Measurements from ENCODE around the gene CTNNBL1. TPM values are rescaled to one million over a fixed set of nuclear protein-coding genes. Genes with fewer than 3 reads are reported as not detected.
"Not testable (repeated sequence)": the region's sequence is repeated elsewhere in the genome, so short reads cannot be mapped to it uniquely, and the experiment has no call there.

Gene CTNNBL1
- total and polyA plus RNA-seq, 8 donors: 36.0 to 63.6 (median 50.1) TPM

DNA sequence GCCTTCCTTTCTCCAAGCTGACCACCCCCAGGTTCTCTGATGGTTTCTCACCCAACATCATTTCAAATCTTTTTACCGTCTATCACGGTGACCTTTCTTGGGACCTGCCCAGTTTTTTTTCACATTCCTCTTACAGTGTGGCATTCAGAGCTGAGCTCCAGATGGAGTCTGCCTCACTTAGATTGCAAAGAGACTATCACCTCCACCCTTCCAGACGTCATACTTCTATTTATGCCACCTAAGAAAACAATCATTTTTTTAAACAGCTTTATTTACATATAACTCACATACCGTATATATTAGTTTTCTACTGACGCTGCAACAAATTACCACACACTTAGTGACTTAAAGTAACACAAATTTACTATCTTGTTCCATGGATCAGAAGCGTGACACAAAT lies 32.3 kb upstream of the CTNNBL1 start:
- Histone ChIP-seq H3K27ac (no peak overlapping the region), H3K4me3 (no peak overlapping the region), H3K27me3 (no peaks in the 10 kb centered on the region), H3K36me3 (no peaks in the 10 kb centered on the region), H3K9me3 (no peaks in the 10 kb centered on the region), H3K4me1 (no peaks in the 10 kb centered on the region)
- no peak for ATAC-seq
- DNase-seq: no peak
- intact Hi-C loops (cut with DNase I): no loop called here
- TF ChIP-seq, protein P1, sequence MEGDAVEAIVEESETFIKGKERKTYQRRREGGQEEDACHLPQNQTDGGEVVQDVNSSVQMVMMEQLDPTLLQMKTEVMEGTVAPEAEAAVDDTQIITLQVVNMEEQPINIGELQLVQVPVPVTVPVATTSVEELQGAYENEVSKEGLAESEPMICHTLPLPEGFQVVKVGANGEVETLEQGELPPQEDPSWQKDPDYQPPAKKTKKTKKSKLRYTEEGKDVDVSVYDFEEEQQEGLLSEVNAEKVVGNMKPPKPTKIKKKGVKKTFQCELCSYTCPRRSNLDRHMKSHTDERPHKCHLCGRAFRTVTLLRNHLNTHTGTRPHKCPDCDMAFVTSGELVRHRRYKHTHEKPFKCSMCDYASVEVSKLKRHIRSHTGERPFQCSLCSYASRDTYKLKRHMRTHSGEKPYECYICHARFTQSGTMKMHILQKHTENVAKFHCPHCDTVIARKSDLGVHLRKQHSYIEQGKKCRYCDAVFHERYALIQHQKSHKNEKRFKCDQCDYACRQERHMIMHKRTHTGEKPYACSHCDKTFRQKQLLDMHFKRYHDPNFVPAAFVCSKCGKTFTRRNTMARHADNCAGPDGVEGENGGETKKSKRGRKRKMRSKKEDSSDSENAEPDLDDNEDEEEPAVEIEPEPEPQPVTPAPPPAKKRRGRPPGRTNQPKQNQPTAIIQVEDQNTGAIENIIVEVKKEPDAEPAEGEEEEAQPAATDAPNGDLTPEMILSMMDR (IDR thresholded peaks at IDR 0.05): no peak

DNA sequence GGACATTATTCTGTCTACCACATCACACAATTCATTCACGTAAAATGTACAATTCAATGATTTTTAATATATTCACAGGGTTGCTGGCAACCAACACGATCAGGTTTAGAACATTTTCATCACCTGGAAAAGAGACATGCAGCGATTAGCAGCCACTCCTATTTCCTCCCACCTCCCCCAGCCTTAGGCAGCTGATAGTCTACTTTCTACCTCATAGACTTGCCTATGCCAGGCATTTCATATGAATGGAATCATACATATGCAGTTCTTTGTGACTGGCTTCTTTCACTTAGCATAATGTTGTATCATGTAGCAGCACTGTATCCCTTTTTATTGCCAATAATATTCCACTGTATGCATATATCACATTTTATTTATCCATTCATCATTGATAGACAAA lies 31.5 kb upstream of the CTNNBL1 start:
- no peaks in the 10 kb centered on the region for H3K4me1 ChIP-seq
- no peak overlapping the region for H3K27ac ChIP-seq
- no peaks in the 10 kb centered on the region for H3K9me3 ChIP-seq
- H3K36me3 ChIP-seq: no peaks in the 10 kb centered on the region
- H3K27me3 ChIP-seq: no peaks in the 10 kb centered on the region
- TF ChIP-seq, protein P1 (IDR thresholded peaks at IDR 0.05): no peak
- intact Hi-C loops (cut with DNase I): no loop called here
- ATAC-seq (no peak), DNase-seq (no peak)
- no peak overlapping the region for H3K4me3 ChIP-seq

DNA sequence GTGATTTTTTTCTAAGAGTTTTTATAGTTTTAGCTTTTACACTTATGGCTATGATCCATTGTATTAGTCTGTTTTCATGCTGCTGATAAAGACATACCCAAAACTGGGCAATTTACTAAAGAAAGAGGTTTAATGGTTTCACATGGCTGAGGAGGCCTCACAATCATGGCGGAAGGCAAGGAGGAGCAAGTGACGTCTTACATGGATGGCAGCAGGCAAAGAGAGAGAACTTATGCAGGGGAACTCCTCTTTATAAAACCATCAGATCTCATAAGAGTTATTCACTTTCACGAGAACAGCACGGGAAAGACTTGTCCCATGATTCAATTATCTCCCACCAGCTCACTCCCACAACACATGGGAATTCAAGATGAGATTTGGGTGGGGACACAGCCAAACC lies 29.2 kb upstream of the CTNNBL1 start:
- H3K27me3 ChIP-seq; ATAC-seq; H3K4me1 ChIP-seq; intact Hi-C loops (cut with DNase I); H3K4me3 ChIP-seq; H3K36me3 ChIP-seq; H3K27ac ChIP-seq; H3K9me3 ChIP-seq; DNase-seq: not testable (repeated sequence)

DNA sequence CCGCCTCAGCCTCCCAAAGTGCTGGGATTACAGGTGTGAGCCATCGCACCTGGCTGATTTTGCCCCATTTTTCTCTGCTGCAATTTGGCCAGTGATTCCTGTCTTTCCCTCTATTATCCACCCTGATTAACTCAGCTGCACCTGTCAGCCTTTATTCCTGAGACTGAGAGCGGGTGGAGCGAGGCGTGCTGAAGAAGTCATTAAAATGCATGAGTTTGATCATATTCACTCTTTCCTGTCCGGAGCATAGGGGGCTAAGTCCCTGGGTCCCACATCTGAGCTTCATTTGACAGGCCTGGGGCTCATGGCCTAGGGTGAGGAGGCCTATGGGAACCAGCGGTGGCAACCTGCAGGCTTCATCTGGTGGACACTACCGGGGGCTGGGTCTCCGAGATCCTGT lies 25.7 kb upstream of the CTNNBL1 start:
- peaks cover 0 to 18% of the 10 kb centered on the region in 2 donors for H3K27me3 ChIP-seq
- no peak for DNase-seq
- no peak for ATAC-seq
- no peaks in the 10 kb centered on the region for H3K36me3 ChIP-seq
- no peak overlapping the region for H3K4me3 ChIP-seq
- no peaks in the 10 kb centered on the region for H3K4me1 ChIP-seq
- intact Hi-C loops (cut with DNase I): no loop called here
- TF ChIP-seq, protein P1 (IDR thresholded peaks at IDR 0.05): no peak
- no peaks in the 10 kb centered on the region for H3K9me3 ChIP-seq
- no peak overlapping the region for H3K27ac ChIP-seq

DNA sequence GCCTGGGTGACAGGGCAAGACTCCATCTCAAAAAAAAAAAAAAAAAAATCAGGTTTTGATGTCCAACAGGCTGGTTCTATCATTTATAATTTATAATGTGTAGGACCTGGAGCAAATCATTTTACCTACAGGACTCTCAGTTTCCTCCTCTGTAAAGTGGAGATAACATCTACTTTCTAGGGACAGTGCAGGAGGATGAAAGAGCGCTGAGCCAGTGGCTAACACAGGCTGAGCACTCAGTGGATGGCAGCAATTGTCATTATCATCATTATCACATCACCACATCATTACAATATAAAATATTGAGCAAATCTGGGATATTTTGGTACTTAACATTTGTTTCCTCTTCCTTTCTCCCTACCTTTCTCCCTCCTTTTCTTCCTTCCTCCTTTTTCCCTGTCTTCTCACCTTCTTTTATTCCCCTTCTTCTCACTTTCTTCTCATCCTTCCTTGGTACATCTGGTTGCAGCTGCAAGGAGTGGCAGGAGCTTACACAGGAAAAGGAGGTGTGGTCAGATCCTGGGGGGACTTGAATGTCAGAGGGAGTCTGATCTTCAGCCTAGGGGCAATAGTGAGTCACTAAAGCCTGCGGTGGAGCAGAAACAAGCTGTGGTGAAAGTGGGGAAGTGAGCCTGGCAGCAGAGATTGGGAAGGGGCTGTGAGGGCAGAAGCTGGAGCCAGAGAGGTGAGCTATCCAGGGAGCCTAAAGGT lies 24.6 kb upstream of the CTNNBL1 start:
- intact Hi-C loops (cut with DNase I): no loop called here
- no peaks in the 10 kb centered on the region for H3K36me3 ChIP-seq
- no peaks in the 10 kb centered on the region for H3K4me1 ChIP-seq
- TF ChIP-seq, protein P1 (IDR thresholded peaks at IDR 0.05): no peak
- peaks cover 0 to 18% of the 10 kb centered on the region in 2 donors for H3K27me3 ChIP-seq
- no peak overlapping the region for H3K27ac ChIP-seq
- ATAC-seq: no peak
- H3K4me3 ChIP-seq: no peak overlapping the region
- no peaks in the 10 kb centered on the region for H3K9me3 ChIP-seq
- DNase-seq: no peak

DNA sequence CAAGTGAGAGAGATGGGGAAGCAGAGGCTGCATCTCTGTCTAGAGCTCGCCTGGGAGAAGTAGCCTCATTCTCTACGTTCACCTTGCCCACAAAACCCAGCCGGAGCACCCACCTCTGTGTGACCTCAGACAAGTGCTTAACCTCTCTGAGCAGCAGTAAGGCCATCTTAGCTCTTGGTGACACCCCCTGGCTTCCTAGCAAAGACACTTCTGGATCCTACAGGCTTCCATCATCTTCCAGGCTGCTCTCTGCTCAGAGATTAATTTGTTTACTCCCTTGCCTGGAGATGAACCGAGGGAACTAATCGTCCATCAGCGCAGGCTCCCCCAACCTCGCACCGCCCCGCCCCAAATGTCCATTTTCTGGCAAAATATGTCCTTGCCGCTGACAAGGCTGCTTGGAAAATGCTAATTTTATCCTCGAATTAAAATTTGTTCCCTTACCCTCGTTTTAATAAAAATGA lies 24.0 kb upstream of the CTNNBL1 start:
- no peak overlapping the region for H3K27ac ChIP-seq
- peak overlapping the region in 1 of 2 donors; percentile 2 for H3K4me3 ChIP-seq
- H3K36me3 ChIP-seq: no peaks in the 10 kb centered on the region
- DNase-seq (no peak), ATAC-seq (no peak)
- H3K27me3 ChIP-seq: peaks cover 0 to 18% of the 10 kb centered on the region in 2 donors
- no peaks in the 10 kb centered on the region for H3K4me1 ChIP-seq
- TF ChIP-seq, protein P1 (IDR thresholded peaks at IDR 0.05): no peak
- intact Hi-C loops (cut with DNase I): no loop called here
- H3K9me3 ChIP-seq: no peaks in the 10 kb centered on the region

All from left lung (tissue), 10 donors.